IMR-90 (cell line): ENCODE data around the gene RAB3GAP2. TPM values are rescaled to one million over a fixed set of nuclear protein-coding genes. Genes with fewer than 3 reads are reported as not detected.

Experiments used
- ATAC-seq: fragments of 200-7000 bp; cut with Tn5 transposase; 2 replicates; pipeline ENCODE4 v1.9.1; 2020; ENCODE audit warnings: low read depth, mild to moderate bottlenecking, moderate library complexity
- BruUV-seq: library from RNA; stranded (reverse); fragments of 400-500 nt; replicated peaks from 2 replicates; lab custom pipeline; 2021; lab: Mats Ljungman, UMichigan
- CTCF ChIA-PET: fragments of 300-600 bp; formaldehyde crosslinking; extraction: SDS; loops from one replicate; lab custom pipeline; 2021; ENCODE audit warnings: antibody characterized with exemption; lab: Yijun Ruan, JAX
- POLR2A ChIA-PET: fragments of 300-600 bp; sonication (Branson Sonifier 250); formaldehyde crosslinking; loops from one replicate; lab custom pipeline; 2022; ENCODE audit warnings: antibody characterized with exemption; ENCODE audit not compliant: unreplicated experiment; lab: Charles Lee
- DNase-seq: peaks from one replicate; pipeline ENCODE4 v3.0.0; 2013
- H2AFZ ChIP-seq: replicated peaks from 2 replicates; pipeline ENCODE3; 2013; ENCODE audit warnings: low read length, mild to moderate bottlenecking; ENCODE audit not compliant: poor library complexity
- H2AK5ac ChIP-seq: 2 replicates; pipeline ENCODE4 v1.6.1; 2013; ENCODE audit warnings: low read depth, low read length, inconsistent platforms
- H2AK9ac ChIP-seq: replicated peaks from 2 replicates; pipeline ENCODE3; 2013; ENCODE audit warnings: mild to moderate bottlenecking, low read depth, low read length, moderate library complexity; ENCODE audit not compliant: poor library complexity
- H2BK120ac ChIP-seq: 2 replicates; pipeline ENCODE4 v1.6.1; 2013; ENCODE audit warnings: low read depth, low read length, inconsistent platforms
- H2BK15ac ChIP-seq: 3 replicates; pipeline ENCODE4 v1.6.1; 2013; ENCODE audit warnings: low read depth, low read length, inconsistent platforms
- H2BK20ac ChIP-seq: 2 replicates; pipeline ENCODE4 v1.6.1; 2013; ENCODE audit warnings: low read depth, mild to moderate bottlenecking, inconsistent platforms, low read length, moderate library complexity
- H2BK5ac ChIP-seq: 2 replicates; pipeline ENCODE4 v1.6.1; 2013; ENCODE audit warnings: mild to moderate bottlenecking, low read depth, low read length, inconsistent platforms; ENCODE audit not compliant: poor library complexity, severe bottlenecking
- H3K14ac ChIP-seq: replicated peaks from 2 replicates; pipeline ENCODE4 v1.6.1; 2013; ENCODE audit warnings: low read depth, low read length, inconsistent platforms
- H3K18ac ChIP-seq: 2 replicates; pipeline ENCODE4 v1.6.1; 2013; ENCODE audit warnings: low read depth, low read length, control low read depth
- H3K23ac ChIP-seq: 2 replicates; pipeline ENCODE4 v1.6.1; 2013; ENCODE audit warnings: low read depth, low read length, inconsistent platforms
- H3K27ac ChIP-seq: 2 replicates; pipeline ENCODE4 v1.5.1; 2013; ENCODE audit warnings: mild to moderate bottlenecking, control low read depth, low read length; ENCODE audit not compliant: insufficient read depth
- H3K27me3 ChIP-seq: 2 replicates; pipeline ENCODE4 v1.6.1; 2013; ENCODE audit warnings: low read length; ENCODE audit not compliant: control insufficient read depth, insufficient read depth
- H3K36me3 ChIP-seq: 2 replicates; pipeline ENCODE4 v1.6.1; 2013; ENCODE audit warnings: low read length, mixed read lengths; ENCODE audit not compliant: control insufficient read depth, insufficient read depth
- H3K4ac ChIP-seq: 2 replicates; pipeline ENCODE4 v1.6.1; 2013; ENCODE audit warnings: low read depth, low read length, inconsistent platforms
- H3K4me1 ChIP-seq: 2 replicates; pipeline ENCODE4 v1.6.1; 2013; ENCODE audit warnings: low read length, mixed read lengths; ENCODE audit not compliant: control insufficient read depth, insufficient read depth
- H3K4me2 ChIP-seq: 2 replicates; pipeline ENCODE4 v1.6.1; 2013; ENCODE audit warnings: low read depth, mild to moderate bottlenecking, control low read depth, low read length, moderate library complexity
- H3K4me3 ChIP-seq: 2 replicates; pipeline ENCODE4 v1.5.1; 2013; ENCODE audit warnings: low read depth, mild to moderate bottlenecking, control low read depth, low read length, moderate library complexity; ENCODE audit not compliant: insufficient read depth
- H3K56ac ChIP-seq: 2 replicates; pipeline ENCODE4 v1.6.1; 2013; ENCODE audit warnings: low read length, inconsistent platforms; ENCODE audit not compliant: insufficient read depth; ENCODE audit errors: extremely low read depth
- H3K79me1 ChIP-seq, 2 experiments: 2 replicates each; pipeline ENCODE4 v1.6.1; 2013; ENCODE audit warnings: low read length in 2 of 2, inconsistent platforms in 1 of 2, low read depth in 1 of 2
- H3K9ac ChIP-seq: 2 replicates; pipeline ENCODE4 v1.6.1; 2013; ENCODE audit warnings: low read depth, low read length, control low read depth
- H3K9me1 ChIP-seq: 2 replicates; pipeline ENCODE4 v1.6.1; 2013; ENCODE audit warnings: low read length, inconsistent platforms; ENCODE audit not compliant: insufficient read depth
- H3K9me3 ChIP-seq: 2 replicates; pipeline ENCODE4 v1.6.1; 2013; ENCODE audit warnings: low read length; ENCODE audit not compliant: control insufficient read depth, insufficient read depth
- H4K20me1 ChIP-seq: 2 replicates; pipeline ENCODE4 v1.6.1; 2013; ENCODE audit warnings: low read length, inconsistent platforms; ENCODE audit not compliant: insufficient read depth
- H4K5ac ChIP-seq: 2 replicates; pipeline ENCODE4 v1.6.1; 2013; ENCODE audit warnings: mild to moderate bottlenecking, low read depth, low read length, control low read depth
- H4K8ac ChIP-seq, 2 experiments: 2 replicates each; pipeline ENCODE4 v1.6.1; 2013; ENCODE audit warnings: low read depth in 2 of 2, low read length in 2 of 2, control low read depth in 1 of 2, inconsistent platforms in 1 of 2
- H4K91ac ChIP-seq: 2 replicates; pipeline ENCODE4 v1.6.1; 2013; ENCODE audit warnings: low read depth, low read length, inconsistent platforms; ENCODE audit not compliant: insufficient read depth
- BHLHE40 ChIP-seq: fragments of 150-350 bp; IDR thresholded peaks from 2 replicates; pipeline ENCODE4 v1.6.1; 2016; ENCODE audit warnings: mild to moderate bottlenecking, low read depth, low read length
- CEBPB ChIP-seq: IDR thresholded peaks from 2 replicates; pipeline ENCODE4 v1.6.1; 2012; ENCODE audit warnings: low read depth, low read length, improper control_type of control experiment
- CHD1 ChIP-seq: IDR thresholded peaks from 2 replicates; pipeline ENCODE4 v1.6.1; 2012; ENCODE audit warnings: low read depth, low read length, improper control_type of control experiment
- CTCF ChIP-seq: conservative IDR thresholded peaks from 2 replicates; pipeline ENCODE4 v1.5.1; 2012; ENCODE audit warnings: mild to moderate bottlenecking, low read depth, low read length, improper control_type of control experiment
- ELK1 ChIP-seq: fragments of 150-350 bp; IDR thresholded peaks from 2 replicates; pipeline ENCODE4 v1.6.1; 2016; ENCODE audit warnings: low read depth, mild to moderate bottlenecking, low read length, moderate library complexity, borderline replicate concordance
- FOS ChIP-seq: fragments of 150-350 bp; IDR thresholded peaks from 2 replicates; pipeline ENCODE4 v1.6.1; 2016; ENCODE audit warnings: low read depth, low read length
- MAFK ChIP-seq: IDR thresholded peaks from 2 replicates; pipeline ENCODE4 v1.6.1; 2012; ENCODE audit warnings: low read depth, low read length, improper control_type of control experiment
- MAZ ChIP-seq: IDR thresholded peaks from 2 replicates; pipeline ENCODE4 v1.6.1; 2012; ENCODE audit warnings: low read depth, mild to moderate bottlenecking, low read length, improper control_type of control experiment, moderate library complexity, borderline replicate concordance
- MXI1 ChIP-seq: IDR thresholded peaks from 2 replicates; pipeline ENCODE4 v1.6.1; 2012; ENCODE audit warnings: low read depth, mild to moderate bottlenecking, low read length, moderate library complexity, borderline replicate concordance
- NFE2L2 ChIP-seq: fragments of 150-350 bp; IDR thresholded peaks from 2 replicates; pipeline ENCODE4 v1.6.1; 2016; ENCODE audit warnings: low read depth, mild to moderate bottlenecking, low read length
- POLR2A ChIP-seq: IDR thresholded peaks from 2 replicates; pipeline ENCODE4 v1.6.1; 2012; ENCODE audit warnings: mild to moderate bottlenecking, low read depth, low read length
- RAD21 ChIP-seq: IDR thresholded peaks from 2 replicates; pipeline ENCODE4 v1.6.1; 2012; ENCODE audit warnings: low read length, improper control_type of control experiment
- RCOR1 ChIP-seq: IDR thresholded peaks from 2 replicates; pipeline ENCODE4 v1.6.1; 2012; ENCODE audit warnings: mild to moderate bottlenecking, low read length, improper control_type of control experiment; ENCODE audit not compliant: insufficient replicate concordance
- RFX5 ChIP-seq: IDR thresholded peaks from 2 replicates; pipeline ENCODE4 v1.8.0; 2012; ENCODE audit warnings: low read depth, mild to moderate bottlenecking, low read length, moderate library complexity
- SMC3 ChIP-seq: fragments of 150-350 bp; IDR thresholded peaks from 2 replicates; pipeline ENCODE4 v1.6.1; 2016; ENCODE audit warnings: low read depth, mild to moderate bottlenecking, antibody characterized with exemption, low read length, moderate library complexity
- USF2 ChIP-seq: fragments of 150-350 bp; IDR thresholded peaks from 2 replicates; pipeline ENCODE4 v1.6.1; 2017; ENCODE audit warnings: mild to moderate bottlenecking, antibody characterized with exemption, low read length, low read depth
- WGBS, 2 experiments: methylation state at CpG; one replicate each; pipeline versions ENCODE4 v1.1.5 to v1.1.7; 2013; ENCODE audit warnings: missing lambda C conversion rate in 2 of 2; ENCODE audit not compliant: insufficient read length in 1 of 2; ENCODE audit errors: extremely low coverage in 2 of 2; 5-methylcytosine and 5-hydroxymethylcytosine counted together
- dilution Hi-C: fragments of 300-500 bp; cut with HindIII; formaldehyde crosslinking; loops from one replicate; pipeline ENCODE4 v1.14.3; 2018; ENCODE audit warnings: low sequenced_read_pairs; ENCODE audit not compliant: unreplicated experiment
- in situ Hi-C: fragments of 300-500 bp; cut with MboI; formaldehyde crosslinking; loops from 3 replicates; pipeline ENCODE4 v1.14.3; 2019; ENCODE audit warnings: low sequenced_read_pairs, inconsistent platforms, mixed read lengths
- intact Hi-C: fragments of 100-400 bp; cut with micrococcal nuclease; formaldehyde crosslinking; loops from 2 replicates; pipeline ENCODE4 v1.10.0; 2022
- polyA plus RNA-seq, 3 experiments: library from polyadenylated mRNA; depleted of rRNA; stranded (reverse); fragments of >200 nt; gene quantifications; 2 replicates each; pipeline ENCODE4 v1.2.3, GENCODE V29; 2012; ENCODE audit warnings: low replicate concordance in 1 of 3
- total RNA-seq: library from RNA; depleted of rRNA; stranded (reverse); fragments of >200 nt; gene quantifications from 2 replicates; pipeline ENCODE4 v1.2.3, GENCODE V29; 2012

RAB3GAP2 gene
- total and polyA plus RNA-seq, 2 of the 4 experiments (the other 2 are of a cell fraction) = 12.3 to 37.8 TPM

- no peak overlapping the region for H3K56ac ChIP-seq
- DNase-seq = no peak
- TF ChIP-seq SMC3 (no peak), MXI1 (no peak), NFE2L2 (no peak), CHD1 (no peak), FOS (no peak), USF2 (no peak), ELK1 (no peak), MAZ (no peak), CTCF (no peak), RFX5 (no peak), BHLHE40 (no peak), RCOR1 (no peak), CEBPB (no peak), POLR2A (no peak), MAFK (no peak), RAD21 (no peak)
- no peak overlapping the region for H2BK120ac ChIP-seq
- ChIA-PET CTCF (no interaction called here), POLR2A (no interaction called here)
- no peaks in the 10 kb centered on the region for H3K27me3 ChIP-seq
- H2AK9ac ChIP-seq = no peak overlapping the region
- H2AK5ac ChIP-seq = no peak overlapping the region
- no peak overlapping the region for H3K23ac ChIP-seq
- H3K9me3 ChIP-seq = no peaks in the 10 kb centered on the region
- no CpG with 5 or more reads among the region's 4 CpGs for WGBS, 2 experiments
- intact Hi-C loops (no loop called here), dilution Hi-C loops (no loop called here), in situ Hi-C loops (no loop called here)
- no peaks in the 10 kb centered on the region for H3K79me1 ChIP-seq
- H3K9me1 ChIP-seq = no peaks in the 10 kb centered on the region
- no peak overlapping the region for H3K27ac ChIP-seq
- no peak overlapping the region for H4K5ac ChIP-seq
- no peaks in the 10 kb centered on the region for H3K36me3 ChIP-seq
- H3K4ac ChIP-seq = no peak overlapping the region
- H3K4me2 ChIP-seq = no peak overlapping the region
- no peak overlapping the region for H3K4me3 ChIP-seq
- H4K20me1 ChIP-seq = no peaks in the 10 kb centered on the region
- H2BK5ac ChIP-seq = no peak overlapping the region
- no peak overlapping the region for H3K18ac ChIP-seq
- no peak overlapping the region for H3K9ac ChIP-seq
- no peak overlapping the region for H2AFZ ChIP-seq
- H3K4me1 ChIP-seq = no peaks in the 10 kb centered on the region
- BruUV-seq = no TSS peak
- H4K8ac ChIP-seq = no peak overlapping the region
- ATAC-seq = no peak
- no peak overlapping the region for H4K91ac ChIP-seq
- no peak overlapping the region for H2BK15ac ChIP-seq
- H3K14ac ChIP-seq = no peak overlapping the region
- H2BK20ac ChIP-seq = no peak overlapping the region
Measured at GRCh38 chr1:220317161-220317560, 44.9 kb upstream of the RAB3GAP2 start.
